KMS-11 (cell line): ENCODE results near the gene SFI1.
"Not testable (repeated sequence)": the region's sequence is repeated elsewhere in the genome, so short reads cannot be mapped to it uniquely, and the experiment has no call there.

ENCODE experiments used
- H2AFZ ChIP-seq: fragments of 200-600 bp; sonication (generic); 2 replicates; pipeline ENCODE4 v1.6.1; 2016; ENCODE audit warnings: antibody characterized with exemption, mixed run types, low read depth
- H3K27ac ChIP-seq: fragments of 200-600 bp; sonication (generic); 2 replicates; pipeline ENCODE4 v1.6.1; 2016; ENCODE audit warnings: mild to moderate bottlenecking, mixed run types
- H3K27me3 ChIP-seq: fragments of 200-600 bp; sonication (generic); 2 replicates; pipeline ENCODE4 v1.6.1; 2017; ENCODE audit warnings: mild to moderate bottlenecking, low read depth, mixed run types, moderate library complexity; ENCODE audit not compliant: insufficient read depth
- H3K36me3 ChIP-seq: fragments of 200-600 bp; sonication (generic); 2 replicates; pipeline ENCODE4 v1.6.1; 2017; ENCODE audit warnings: mild to moderate bottlenecking, mixed run types; ENCODE audit not compliant: insufficient read depth
- H3K4me1 ChIP-seq: fragments of 200-600 bp; sonication (generic); 2 replicates; pipeline ENCODE4 v1.6.1; 2016; ENCODE audit warnings: mild to moderate bottlenecking, low read depth, mixed run types; ENCODE audit not compliant: poor library complexity, severe bottlenecking
- H3K4me2 ChIP-seq: fragments of 200-600 bp; sonication (generic); 2 replicates; pipeline ENCODE4 v1.7.0; 2016; ENCODE audit warnings: mild to moderate bottlenecking, mixed run types
- H3K4me3 ChIP-seq: fragments of 200-600 bp; sonication (generic); IDR thresholded peaks from 2 replicates; pipeline ENCODE4 v1.6.1; 2017; ENCODE audit warnings: low read depth, low read length, mixed read lengths; ENCODE audit not compliant: insufficient read depth
- H3K79me2 ChIP-seq: fragments of 200-600 bp; sonication (generic); 2 replicates; pipeline ENCODE4 v1.6.1; 2016; ENCODE audit warnings: low read depth, mixed run types; ENCODE audit not compliant: insufficient read depth
- H3K9ac ChIP-seq: fragments of 200-600 bp; sonication (generic); 2 replicates; pipeline ENCODE4 v1.6.1; 2016; ENCODE audit warnings: mild to moderate bottlenecking, mixed run types
- H4K20me1 ChIP-seq: fragments of 200-600 bp; sonication (generic); 2 replicates; pipeline ENCODE4 v1.6.1; 2016; ENCODE audit warnings: mild to moderate bottlenecking, mixed run types; ENCODE audit not compliant: insufficient read depth
- CTCF ChIP-seq: fragments of 200-600 bp; sonication (generic); conservative IDR thresholded peaks from 2 replicates; pipeline ENCODE4 v1.6.1; 2017; ENCODE audit warnings: low read depth, mild to moderate bottlenecking, antibody characterized with exemption, low read length, moderate library complexity, mixed read lengths

Gene SFI1

GRCh38 chr22:31556627-31557203 is 60.4 kb downstream of the SFI1 start:
- no peaks in the 10 kb centered on the region for H3K27me3 ChIP-seq
- peak; percentile 59 for TF ChIP-seq CTCF
- no peaks in the 10 kb centered on the region for H4K20me1 ChIP-seq
- H3K36me3 ChIP-seq, result no peaks in the 10 kb centered on the region
- H3K4me1 ChIP-seq, result peaks cover 49% of the 10 kb centered on the region
- H3K4me2 ChIP-seq, result no peak overlapping the region
- H3K9ac ChIP-seq, result no peak overlapping the region
- no peaks in the 10 kb centered on the region for H3K79me2 ChIP-seq
- no peak overlapping the region for H3K27ac ChIP-seq
- H2AFZ ChIP-seq, result no peak overlapping the region
- H3K4me3 ChIP-seq, result no peak overlapping the region

GRCh38 chr22:31558546-31558945 is 62.2 kb downstream of the SFI1 start:
- not testable (repeated sequence) for H3K4me3 ChIP-seq, H3K9ac ChIP-seq, H3K4me2 ChIP-seq, H3K27ac ChIP-seq, H3K79me2 ChIP-seq, H4K20me1 ChIP-seq, H2AFZ ChIP-seq, H3K36me3 ChIP-seq, H3K27me3 ChIP-seq
- H3K4me1 ChIP-seq, result peaks cover 30% of the 10 kb centered on the region

- Histone ChIP-seq H2AFZ (no peak overlapping the region), H3K36me3 (no peaks in the 10 kb centered on the region), H3K27me3 (no peaks in the 10 kb centered on the region), H3K4me1 (peaks cover 12% of the 10 kb centered on the region), H3K4me3 (no peak overlapping the region), H3K4me2 (no peak overlapping the region), H4K20me1 (no peaks in the 10 kb centered on the region), H3K79me2 (no peaks in the 10 kb centered on the region), H3K9ac (no peak overlapping the region), H3K27ac (no peak overlapping the region)
- TF ChIP-seq CTCF, result peak; percentile 79
Observed at GRCh38 chr22:31561238-31561887, 65.0 kb downstream of the SFI1 start.

GRCh38 chr22:31561970-31562369 is 65.6 kb downstream of the SFI1 start:
- Histone ChIP-seq H3K79me2 (no peaks in the 10 kb centered on the region), H3K4me2 (no peak overlapping the region), H3K27ac (no peak overlapping the region), H3K27me3 (no peaks in the 10 kb centered on the region), H2AFZ (no peak overlapping the region), H3K4me1 (peaks cover 12% of the 10 kb centered on the region), H4K20me1 (no peaks in the 10 kb centered on the region), H3K36me3 (no peaks in the 10 kb centered on the region), H3K4me3 (no peak overlapping the region), H3K9ac (no peak overlapping the region)
- no peak for TF ChIP-seq CTCF

- Histone ChIP-seq H2AFZ (no peak overlapping the region), H3K79me2 (no peaks in the 10 kb centered on the region), H3K27ac (no peak overlapping the region), H3K36me3 (no peaks in the 10 kb centered on the region), H3K4me3 (no peak overlapping the region), H4K20me1 (no peaks in the 10 kb centered on the region), H3K4me1 (no peaks in the 10 kb centered on the region), H3K4me2 (no peak overlapping the region), H3K9ac (no peak overlapping the region), H3K27me3 (no peaks in the 10 kb centered on the region)
- TF ChIP-seq CTCF, result no peak
Observed at GRCh38 chr22:31566484-31566883, 70.1 kb downstream of the SFI1 start.
